CD4-positive, alpha-beta T cell treated with Interleukin-15 for 4 hours (primary cell): Measurements from ENCODE around the gene ASB10.

ENCODE experiments used
- DNase-seq: peaks from one replicate; pipeline ENCODE4 v3.0.0-alpha.2; 2020; ENCODE audit warnings: low spot score

The ASB10 gene

GRCh38 chr7:151135866-151136843 lies 50.9 kb downstream of the ASB10 start:
- DNase-seq, result no peak

GRCh38 chr7:151135525-151135845 lies 51.6 kb downstream of the ASB10 start:
- DNase-seq, result no peak

GRCh38 chr7:151134743-151135524 lies 52.1 kb downstream of the ASB10 start:
- DNase-seq, result no peak

- DNase-seq, result no peak
Measured at GRCh38 chr7:151133986-151134742, 52.9 kb downstream of the ASB10 start.

GRCh38 chr7:151133266-151133985 lies 53.6 kb downstream of the ASB10 start:
- no peak for DNase-seq

- no peak for DNase-seq
Measured at GRCh38 chr7:151132461-151133205, 54.4 kb downstream of the ASB10 start.

GRCh38 chr7:151131592-151132293 lies 55.3 kb downstream of the ASB10 start:
- DNase-seq, result no peak

- DNase-seq, result no peak
Measured at GRCh38 chr7:151131224-151131591, 55.8 kb downstream of the ASB10 start.

- no peak for DNase-seq
Measured at GRCh38 chr7:151130741-151131157, 56.3 kb downstream of the ASB10 start.

- DNase-seq, result no peak
Measured at GRCh38 chr7:151129960-151130591, 57.0 kb downstream of the ASB10 start.

- no peak for DNase-seq
Measured at GRCh38 chr7:151129117-151129959, 57.7 kb downstream of the ASB10 start.

- no peak for DNase-seq
Measured at GRCh38 chr7:151128716-151129115, 58.3 kb downstream of the ASB10 start.

- DNase-seq, result no peak
Measured at GRCh38 chr7:151128144-151128543, 58.9 kb downstream of the ASB10 start.

- DNase-seq, result no peak
Measured at GRCh38 chr7:151126491-151127137, 60.4 kb downstream of the ASB10 start.

- no peak for DNase-seq
Measured at GRCh38 chr7:151125846-151126481, 61.1 kb downstream of the ASB10 start.
